Measurements from ENCODE around the gene ABL1. TPM values are rescaled to one million over a fixed set of nuclear protein-coding genes. Genes with fewer than 3 reads are reported as not detected.
"Not testable (repeated sequence)": the region's sequence is repeated elsewhere in the genome, so short reads cannot be mapped to it uniquely, and the experiment has no call there.

The ABL1 gene
- total RNA-seq, 4 donors from 2014 or later = 90.9 to 151 (median 133) TPM

- H3K4me1 ChIP-seq = peaks cover 0 to 9% (median 6%) of the 10 kb centered on the region in 4 donors
- intact Hi-C loops (cut with DNase I) = no loop called here
- no peaks in the 10 kb centered on the region for H3K9me3 ChIP-seq
- no peak for DNase-seq (ENCODE audit: extremely low spot score)
- no peak overlapping the region for H3K27ac ChIP-seq (replicated peaks in 1 of 4)
- no peaks in the 10 kb centered on the region for H3K36me3 ChIP-seq
- H3K27me3 ChIP-seq = peaks cover 0 to 26% (median 0%) of the 10 kb centered on the region in 4 donors
- 68% methylated on average over 10 of the region's 22 CpGs for WGBS
- TF ChIP-seq, protein P1, sequence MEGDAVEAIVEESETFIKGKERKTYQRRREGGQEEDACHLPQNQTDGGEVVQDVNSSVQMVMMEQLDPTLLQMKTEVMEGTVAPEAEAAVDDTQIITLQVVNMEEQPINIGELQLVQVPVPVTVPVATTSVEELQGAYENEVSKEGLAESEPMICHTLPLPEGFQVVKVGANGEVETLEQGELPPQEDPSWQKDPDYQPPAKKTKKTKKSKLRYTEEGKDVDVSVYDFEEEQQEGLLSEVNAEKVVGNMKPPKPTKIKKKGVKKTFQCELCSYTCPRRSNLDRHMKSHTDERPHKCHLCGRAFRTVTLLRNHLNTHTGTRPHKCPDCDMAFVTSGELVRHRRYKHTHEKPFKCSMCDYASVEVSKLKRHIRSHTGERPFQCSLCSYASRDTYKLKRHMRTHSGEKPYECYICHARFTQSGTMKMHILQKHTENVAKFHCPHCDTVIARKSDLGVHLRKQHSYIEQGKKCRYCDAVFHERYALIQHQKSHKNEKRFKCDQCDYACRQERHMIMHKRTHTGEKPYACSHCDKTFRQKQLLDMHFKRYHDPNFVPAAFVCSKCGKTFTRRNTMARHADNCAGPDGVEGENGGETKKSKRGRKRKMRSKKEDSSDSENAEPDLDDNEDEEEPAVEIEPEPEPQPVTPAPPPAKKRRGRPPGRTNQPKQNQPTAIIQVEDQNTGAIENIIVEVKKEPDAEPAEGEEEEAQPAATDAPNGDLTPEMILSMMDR (IDR thresholded peaks at IDR 0.05) = no peak
- no peak for TF ChIP-seq EP300 (IDR thresholded peaks at IDR 0.05)
- no peak for TF ChIP-seq POLR2AphosphoS5 (IDR thresholded peaks at IDR 0.05)
- no peak for TF ChIP-seq POLR2A (IDR thresholded peaks at IDR 0.05; ENCODE audit: low read depth)
- no peak overlapping the region for H3K4me3 ChIP-seq
Measured at GRCh38 chr9:130908146-130908877, 73.3 kb downstream of the ABL1 start.

DNA sequence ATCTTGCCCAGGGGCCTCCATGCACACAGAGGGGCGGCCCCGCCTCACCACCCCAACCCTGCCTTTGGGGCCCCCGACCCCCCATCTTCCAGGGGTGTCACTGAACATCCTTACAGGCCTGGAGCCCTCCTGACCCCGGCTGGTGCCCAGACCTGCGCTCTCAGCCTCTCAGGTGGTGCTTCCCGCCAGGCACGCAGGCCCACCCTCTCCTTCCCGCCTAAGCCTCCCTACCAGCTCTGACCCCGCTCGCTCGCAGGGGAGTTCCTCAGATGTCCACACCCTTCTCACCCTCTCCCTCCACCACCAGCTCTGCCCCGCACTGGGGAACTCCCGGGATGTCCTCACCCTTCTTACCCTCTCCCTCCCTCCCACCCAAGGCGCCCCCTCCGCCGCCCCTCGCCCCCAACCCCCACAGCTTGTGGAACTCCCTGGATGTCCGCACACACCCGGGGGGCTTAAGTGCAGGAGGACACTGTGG lies 73.9 kb downstream of the ABL1 start:
- intact Hi-C loops (cut with DNase I) = no loop called here
- no peaks in the 10 kb centered on the region for H3K36me3 ChIP-seq
- TF ChIP-seq POLR2A (IDR thresholded peaks at IDR 0.05; ENCODE audit: low read depth) = no peak
- TF ChIP-seq POLR2AphosphoS5 (IDR thresholded peaks at IDR 0.05) = no peak
- peaks cover 0 to 14% (median 8%) of the 10 kb centered on the region in 4 donors for H3K4me1 ChIP-seq
- peaks cover 0 to 21% (median 0%) of the 10 kb centered on the region in 4 donors for H3K27me3 ChIP-seq
- H3K9me3 ChIP-seq = no peaks in the 10 kb centered on the region
- 85% methylated on average over 16 of the region's 19 CpGs for WGBS
- DNase-seq (ENCODE audit: extremely low spot score) = no peak
- no peak overlapping the region for H3K27ac ChIP-seq (replicated peaks in 1 of 4)
- H3K4me3 ChIP-seq = no peak overlapping the region

DNA sequence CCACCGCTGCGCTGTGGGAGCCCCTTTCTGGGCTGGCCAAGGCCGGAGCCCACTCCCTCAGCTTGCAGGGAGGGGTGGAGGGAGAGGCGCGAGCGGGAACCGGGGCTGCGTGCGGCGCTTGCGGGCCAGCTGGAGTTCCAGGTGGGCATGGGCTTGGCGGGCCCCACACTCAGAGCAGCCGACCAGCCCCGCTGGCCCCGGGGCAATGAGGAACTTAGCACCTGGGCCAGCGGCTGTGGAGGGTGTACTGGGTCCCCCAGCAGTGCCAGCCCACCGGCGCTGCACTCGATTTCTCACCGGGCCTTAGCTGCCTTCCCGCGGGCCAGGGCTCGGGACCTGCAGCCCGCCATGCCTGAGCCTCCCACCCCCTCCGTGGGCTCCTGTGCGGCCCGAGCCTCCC lies 75.0 kb downstream of the ABL1 start:
- H3K4me3 ChIP-seq; intact Hi-C loops (cut with DNase I); DNase-seq (ENCODE audit: extremely low spot score); H3K9me3 ChIP-seq; H3K27ac ChIP-seq (replicated peaks in 1 of 4); H3K36me3 ChIP-seq: not testable (repeated sequence)
- Histone ChIP-seq H3K27me3 (peaks cover 0 to 20% (median 0%) of the 10 kb centered on the region in 4 donors), H3K4me1 (peaks cover 0 to 14% (median 8%) of the 10 kb centered on the region in 4 donors)
- 100% methylated on average over 3 of the region's 27 CpGs for WGBS

DNA sequence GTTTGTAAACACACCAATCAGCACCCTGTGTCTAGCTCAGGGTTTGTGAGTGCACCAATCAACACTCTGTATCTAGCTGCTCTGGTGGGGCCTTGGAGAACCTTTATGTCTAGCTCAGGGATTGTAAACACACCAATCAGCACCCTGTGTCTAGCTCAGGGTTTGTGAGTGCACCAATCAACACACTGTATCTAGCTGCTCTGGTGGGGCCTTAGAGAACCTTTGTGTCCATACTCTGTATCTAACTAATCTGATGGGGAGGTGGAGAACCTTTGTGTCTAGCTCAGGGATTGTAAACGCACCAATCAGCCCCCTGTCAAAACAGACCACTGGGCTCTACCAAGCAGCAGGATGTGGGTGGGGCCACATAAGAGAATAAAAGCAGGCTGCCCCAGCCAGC lies 75.6 kb downstream of the ABL1 start:
- WGBS = 75% methylated on average over 1 of the region's 1 CpG
- H3K9me3 ChIP-seq; DNase-seq (ENCODE audit: extremely low spot score); H3K4me3 ChIP-seq; H3K36me3 ChIP-seq; intact Hi-C loops (cut with DNase I); H3K27ac ChIP-seq (replicated peaks in 1 of 4): not testable (repeated sequence)
- Histone ChIP-seq H3K27me3 (peaks cover 0 to 20% (median 0%) of the 10 kb centered on the region in 4 donors), H3K4me1 (peaks cover 0 to 14% (median 8%) of the 10 kb centered on the region in 4 donors)

GRCh38 chr9:130911254-130912049 lies 76.4 kb downstream of the ABL1 start:
- H3K4me1 ChIP-seq = peaks cover 0 to 14% (median 8%) of the 10 kb centered on the region in 4 donors
- intact Hi-C loops (cut with DNase I) = no loop called here
- no peaks in the 10 kb centered on the region for H3K36me3 ChIP-seq
- no peak overlapping the region for H3K4me3 ChIP-seq
- TF ChIP-seq POLR2A (IDR thresholded peaks at IDR 0.05; ENCODE audit: low read depth) (no peak), POLR2AphosphoS5 (IDR thresholded peaks at IDR 0.05) (no peak), EP300 (IDR thresholded peaks at IDR 0.05) (no peak)
- TF ChIP-seq, protein P1 (IDR thresholded peaks at IDR 0.05) = no peak
- no peak overlapping the region for H3K27ac ChIP-seq (replicated peaks in 1 of 4)
- WGBS = 79% methylated on average over 3 of the region's 26 CpGs
- H3K9me3 ChIP-seq = no peaks in the 10 kb centered on the region
- no peak for DNase-seq (ENCODE audit: extremely low spot score)
- peaks cover 0 to 13% (median 0%) of the 10 kb centered on the region in 4 donors for H3K27me3 ChIP-seq
